Smooth muscle cell (in vitro differentiated cells): Measurements from ENCODE around the gene CSNK2A3. TPM values are rescaled to one million over a fixed set of nuclear protein-coding genes. Genes with fewer than 3 reads are reported as not detected.
A peak's percentile ranks its signal among the peaks of the same experiment; 100 is the strongest.

Experiments
- DNase-seq: peaks from one replicate; lab custom pipeline; 2025; ENCODE audit not compliant: unreplicated experiment; lab: John Stamatoyannopoulos, UW
- H2AFZ ChIP-seq: fragments of 200-600 bp; sonication (generic); 2 replicates; pipeline ENCODE4 v1.6.0; 2016; ENCODE audit warnings: antibody characterized with exemption, low read depth, mild to moderate bottlenecking
- H3F3A ChIP-seq: fragments of 200-600 bp; sonication (generic); 2 replicates; pipeline ENCODE4 v1.6.0; 2017; ENCODE audit warnings: antibody characterized with exemption, low read depth
- H3K27ac ChIP-seq: fragments of 200-600 bp; sonication (generic); 2 replicates; pipeline ENCODE4 v1.5.1; 2016; ENCODE audit warnings: low read depth, mild to moderate bottlenecking
- H3K27me3 ChIP-seq: fragments of 200-600 bp; sonication (generic); 2 replicates; pipeline ENCODE4 v1.6.1; 2016; ENCODE audit warnings: low read depth, mild to moderate bottlenecking
- H3K36me3 ChIP-seq: fragments of 200-600 bp; sonication (generic); 2 replicates; pipeline ENCODE4 v1.5.1; 2016; ENCODE audit warnings: low read depth
- H3K4me1 ChIP-seq: fragments of 200-600 bp; sonication (generic); 2 replicates; pipeline ENCODE4 v1.5.1; 2016; ENCODE audit warnings: low read depth
- H3K4me2 ChIP-seq: fragments of 200-600 bp; sonication (generic); 2 replicates; pipeline ENCODE4 v1.6.0; 2016; ENCODE audit warnings: mild to moderate bottlenecking
- H3K4me3 ChIP-seq: fragments of 200-600 bp; sonication (generic); 2 replicates; pipeline ENCODE4 v1.5.1; 2016; ENCODE audit warnings: mild to moderate bottlenecking
- H3K79me2 ChIP-seq: fragments of 200-600 bp; sonication (generic); 2 replicates; pipeline ENCODE4 v1.6.0; 2016; ENCODE audit warnings: low read depth, mild to moderate bottlenecking
- H3K9ac ChIP-seq: fragments of 200-600 bp; sonication (generic); 2 replicates; pipeline ENCODE4 v1.6.0; 2016; ENCODE audit warnings: low read depth
- H3K9me3 ChIP-seq: fragments of 200-600 bp; sonication (generic); replicated peaks from 2 replicates; pipeline ENCODE4 v1.5.1; 2016; ENCODE audit warnings: low read depth
- H4K20me1 ChIP-seq: fragments of 200-600 bp; sonication (generic); 2 replicates; pipeline ENCODE4 v1.6.0; 2016; ENCODE audit warnings: low read depth
- CTCF ChIP-seq: fragments of 200-600 bp; sonication (generic); IDR thresholded peaks from 2 replicates; pipeline ENCODE4 v1.5.1; 2017; ENCODE audit warnings: borderline replicate concordance, mild to moderate bottlenecking, antibody characterized with exemption; ENCODE audit not compliant: insufficient read depth, poor library complexity, severe bottlenecking
- WGBS: methylation state at CpG from one replicate; pipeline ENCODE4 v1.1.7; 2016; ENCODE audit warnings: low lambda C conversion rate; 5-methylcytosine and 5-hydroxymethylcytosine counted together
- polyA plus RNA-seq: library from polyadenylated mRNA; unstranded; fragments of >200 nt; fragmentation: Nextera tagmentation; extraction: Ambion mirVana; gene quantifications from 2 replicates; pipeline ENCODE4 v1.2.1, GENCODE V29; 2016
- total RNA-seq: library from RNA; depleted of rRNA; stranded (reverse); fragments of >200 nt; gene quantifications from 2 replicates; pipeline ENCODE4 v1.2.3, GENCODE V29; 2014

CSNK2A3 gene
- total and polyA plus RNA-seq, 2 experiments from 2014 or later, result 1.0 to 1.1 TPM

GRCh38 chr11:11374358-11375148, 21.5 kb upstream of the CSNK2A3 start:
- no peaks in the 10 kb centered on the region for H4K20me1 ChIP-seq
- no peak overlapping the region for H3K27ac ChIP-seq
- H3K79me2 ChIP-seq, result no peaks in the 10 kb centered on the region
- no peaks in the 10 kb centered on the region for H3K36me3 ChIP-seq
- H3K27me3 ChIP-seq, result no peaks in the 10 kb centered on the region
- 79% methylated on average over 7 of the region's 7 CpGs for WGBS
- H3K9ac ChIP-seq, result no peak overlapping the region
- no peak overlapping the region for H3K4me3 ChIP-seq
- no peaks in the 10 kb centered on the region for H3K9me3 ChIP-seq
- no peak for TF ChIP-seq CTCF
- no peak overlapping the region for H2AFZ ChIP-seq
- H3K4me1 ChIP-seq, result no peaks in the 10 kb centered on the region
- H3K4me2 ChIP-seq, result no peak overlapping the region
- H3F3A ChIP-seq, result no peaks in the 10 kb centered on the region
- DNase-seq, result no peak

GRCh38 chr11:11373934-11374333, 20.9 kb upstream of the CSNK2A3 start:
- WGBS, result 79% methylated on average over 5 of the region's 5 CpGs
- Histone ChIP-seq H3K4me3 (no peak overlapping the region), H2AFZ (no peak overlapping the region), H3K79me2 (no peaks in the 10 kb centered on the region), H3K9ac (no peak overlapping the region), H3K27me3 (no peaks in the 10 kb centered on the region), H4K20me1 (no peaks in the 10 kb centered on the region), H3K36me3 (no peaks in the 10 kb centered on the region), H3F3A (no peaks in the 10 kb centered on the region), H3K4me1 (no peaks in the 10 kb centered on the region), H3K9me3 (no peaks in the 10 kb centered on the region), H3K4me2 (no peak overlapping the region), H3K27ac (no peak overlapping the region)
- no peak for TF ChIP-seq CTCF
- DNase-seq, result no peak

DNA sequence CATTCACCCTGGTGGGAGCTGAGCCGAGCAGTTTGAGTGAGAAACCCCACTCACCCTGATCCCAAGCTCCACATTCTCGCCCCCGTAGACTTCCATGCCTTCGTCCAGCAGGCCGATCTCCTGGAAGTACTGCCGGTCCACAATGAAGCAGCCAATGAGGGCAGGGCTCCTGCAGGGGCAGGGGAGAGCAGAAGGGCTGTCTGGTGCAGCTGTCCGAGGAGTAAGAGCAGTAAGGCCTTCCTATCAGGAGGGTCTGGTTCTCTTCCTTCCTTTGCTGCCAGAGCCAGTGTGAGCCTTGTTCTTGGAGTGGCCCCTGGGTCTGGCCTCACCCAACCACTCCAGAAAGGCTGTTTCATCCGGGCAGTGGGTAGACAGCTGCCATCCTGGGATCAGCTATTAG, 19.4 kb upstream of the CSNK2A3 start:
- Histone ChIP-seq H3K27me3 (no peaks in the 10 kb centered on the region), H3K36me3 (no peaks in the 10 kb centered on the region), H2AFZ (no peak overlapping the region), H3K27ac (no peak overlapping the region), H3F3A (no peaks in the 10 kb centered on the region), H3K9me3 (no peaks in the 10 kb centered on the region), H3K79me2 (no peaks in the 10 kb centered on the region), H4K20me1 (no peaks in the 10 kb centered on the region), H3K9ac (no peak overlapping the region), H3K4me3 (no peak overlapping the region), H3K4me1 (no peaks in the 10 kb centered on the region), H3K4me2 (no peak overlapping the region)
- DNase-seq, result no peak
- TF ChIP-seq CTCF, result no peak
- 80% methylated on average over 8 of the region's 8 CpGs for WGBS

DNA sequence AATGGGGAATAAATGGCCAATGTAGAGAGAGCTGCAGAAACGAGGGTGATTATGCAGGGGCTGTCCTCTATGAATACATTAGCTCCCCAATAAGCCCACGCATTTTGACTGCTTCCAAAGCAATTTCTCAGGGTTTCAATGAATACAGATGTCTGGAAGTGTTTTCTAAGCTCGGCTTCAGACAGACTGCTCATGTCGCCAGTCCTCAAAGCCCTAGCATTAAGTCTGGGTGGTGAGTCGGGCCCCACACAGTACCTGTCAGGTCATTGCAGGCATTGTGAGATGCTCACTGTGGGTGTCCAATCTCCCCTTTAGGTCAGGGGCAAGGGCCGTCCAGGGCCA, 17.9 kb upstream of the CSNK2A3 start:
- 56% methylated on average over 6 of the region's 6 CpGs for WGBS
- H3K9me3 ChIP-seq, result no peaks in the 10 kb centered on the region
- no peaks in the 10 kb centered on the region for H3K4me1 ChIP-seq
- TF ChIP-seq CTCF, result no peak
- no peak overlapping the region for H3K9ac ChIP-seq
- H3K4me3 ChIP-seq, result no peak overlapping the region
- DNase-seq, result no peak
- H3K4me2 ChIP-seq, result peak overlapping the region; percentile 33
- no peaks in the 10 kb centered on the region for H3K27me3 ChIP-seq
- peak overlapping the region; percentile 12 for H3K27ac ChIP-seq
- H3K36me3 ChIP-seq, result no peaks in the 10 kb centered on the region
- H3F3A ChIP-seq, result no peaks in the 10 kb centered on the region
- no peaks in the 10 kb centered on the region for H4K20me1 ChIP-seq
- no peak overlapping the region for H2AFZ ChIP-seq
- H3K79me2 ChIP-seq, result no peaks in the 10 kb centered on the region
